Progenitor cell of endocrine pancreas (in vitro differentiated cells): Measurements from ENCODE around the gene ZYG11B. TPM values are rescaled to one million over a fixed set of nuclear protein-coding genes. Genes with fewer than 3 reads are reported as not detected.

Source experiments
- DNase-seq: peaks from one replicate; pipeline ENCODE4 v3.0.0; 2021; ENCODE audit warnings: low spot score; ENCODE audit not compliant: unreplicated experiment
- H3K27ac Mint-ChIP-seq: 2 replicates; pipeline ENCODE4 v1.8.0; 2021; ENCODE audit warnings: mild to moderate bottlenecking, moderate library complexity, mixed read lengths
- H3K27me3 Mint-ChIP-seq: 2 replicates; pipeline ENCODE4 v1.8.0; 2021; ENCODE audit warnings: mixed read lengths
- H3K36me3 Mint-ChIP-seq: 2 replicates; pipeline ENCODE4 v1.8.0; 2022; ENCODE audit warnings: mixed read lengths; ENCODE audit not compliant: insufficient read depth
- H3K4me1 Mint-ChIP-seq: 2 replicates; pipeline ENCODE4 v1.8.0; 2021; ENCODE audit warnings: low read depth, mixed read lengths
- H3K4me3 Mint-ChIP-seq: 2 replicates; pipeline ENCODE4 v1.8.0; 2021; ENCODE audit warnings: low read depth, mild to moderate bottlenecking, moderate library complexity, mixed read lengths
- H3K9me3 Mint-ChIP-seq: 2 replicates; pipeline ENCODE4 v1.8.0; 2021; ENCODE audit warnings: low read depth, mixed read lengths
- total RNA-seq: library from RNA; stranded (reverse); gene quantifications from 2 replicates; pipeline ENCODE4 v1.2.1, GENCODE V29; 2021
- TF ChIP-seq, protein P1 (sequence below): fragments of 200-600 bp; sonication (generic); IDR thresholded peaks from one replicate; pipeline ENCODE4 v1.5.0; 2021; ENCODE audit warnings: antibody characterized with exemption, mild to moderate bottlenecking; ENCODE audit not compliant: unreplicated experiment

The ZYG11B gene
- total RNA-seq, 1 donor from 2014 or later: 31.5 TPM

- Mint-ChIP-seq H3K9me3 (no peaks in the 10 kb centered on the region), H3K4me1 (no peaks in the 10 kb centered on the region), H3K27ac (no peak overlapping the region), H3K36me3 (no peaks in the 10 kb centered on the region), H3K27me3 (peaks cover 1% of the 10 kb centered on the region), H3K4me3 (no peak overlapping the region)
- TF ChIP-seq, protein P1, sequence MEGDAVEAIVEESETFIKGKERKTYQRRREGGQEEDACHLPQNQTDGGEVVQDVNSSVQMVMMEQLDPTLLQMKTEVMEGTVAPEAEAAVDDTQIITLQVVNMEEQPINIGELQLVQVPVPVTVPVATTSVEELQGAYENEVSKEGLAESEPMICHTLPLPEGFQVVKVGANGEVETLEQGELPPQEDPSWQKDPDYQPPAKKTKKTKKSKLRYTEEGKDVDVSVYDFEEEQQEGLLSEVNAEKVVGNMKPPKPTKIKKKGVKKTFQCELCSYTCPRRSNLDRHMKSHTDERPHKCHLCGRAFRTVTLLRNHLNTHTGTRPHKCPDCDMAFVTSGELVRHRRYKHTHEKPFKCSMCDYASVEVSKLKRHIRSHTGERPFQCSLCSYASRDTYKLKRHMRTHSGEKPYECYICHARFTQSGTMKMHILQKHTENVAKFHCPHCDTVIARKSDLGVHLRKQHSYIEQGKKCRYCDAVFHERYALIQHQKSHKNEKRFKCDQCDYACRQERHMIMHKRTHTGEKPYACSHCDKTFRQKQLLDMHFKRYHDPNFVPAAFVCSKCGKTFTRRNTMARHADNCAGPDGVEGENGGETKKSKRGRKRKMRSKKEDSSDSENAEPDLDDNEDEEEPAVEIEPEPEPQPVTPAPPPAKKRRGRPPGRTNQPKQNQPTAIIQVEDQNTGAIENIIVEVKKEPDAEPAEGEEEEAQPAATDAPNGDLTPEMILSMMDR: no peak
- DNase-seq: no peak
These were observed 124.7 kb downstream of the ZYG11B start for GRCh38 chr1:52850951-52851350.

- Mint-ChIP-seq H3K36me3 (no peaks in the 10 kb centered on the region), H3K4me3 (no peak overlapping the region), H3K27ac (no peak overlapping the region), H3K4me1 (no peaks in the 10 kb centered on the region), H3K9me3 (no peaks in the 10 kb centered on the region), H3K27me3 (no peaks in the 10 kb centered on the region)
- TF ChIP-seq, protein P1: no peak
- DNase-seq: no peak
These were observed 126.6 kb downstream of the ZYG11B start for GRCh38 chr1:52852854-52853253.

DNA sequence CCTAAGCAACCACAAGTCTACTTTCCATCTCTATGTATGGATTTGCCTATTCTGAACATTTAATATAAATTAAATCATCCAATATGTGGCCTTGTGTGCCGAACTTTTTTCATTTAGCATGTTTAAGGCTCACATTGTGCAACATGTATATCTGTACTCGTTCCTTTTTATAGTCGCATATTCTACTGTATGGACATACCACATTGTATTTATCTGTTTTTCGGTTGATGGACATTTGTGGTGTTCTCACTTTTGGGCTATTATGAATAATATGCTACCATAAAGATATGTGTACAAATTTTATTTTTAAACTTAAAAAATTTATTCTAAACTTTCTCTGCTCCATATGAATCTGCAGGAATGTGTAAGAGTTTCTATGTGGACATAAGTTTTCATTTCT, 129.3 kb downstream of the ZYG11B start:
- no peaks in the 10 kb centered on the region for H3K36me3 Mint-ChIP-seq
- H3K4me1 Mint-ChIP-seq: no peaks in the 10 kb centered on the region
- H3K27me3 Mint-ChIP-seq: no peaks in the 10 kb centered on the region
- no peak overlapping the region for H3K27ac Mint-ChIP-seq
- no peak overlapping the region for H3K4me3 Mint-ChIP-seq
- no peaks in the 10 kb centered on the region for H3K9me3 Mint-ChIP-seq
- DNase-seq: no peak
- TF ChIP-seq, protein P1: no peak

DNA sequence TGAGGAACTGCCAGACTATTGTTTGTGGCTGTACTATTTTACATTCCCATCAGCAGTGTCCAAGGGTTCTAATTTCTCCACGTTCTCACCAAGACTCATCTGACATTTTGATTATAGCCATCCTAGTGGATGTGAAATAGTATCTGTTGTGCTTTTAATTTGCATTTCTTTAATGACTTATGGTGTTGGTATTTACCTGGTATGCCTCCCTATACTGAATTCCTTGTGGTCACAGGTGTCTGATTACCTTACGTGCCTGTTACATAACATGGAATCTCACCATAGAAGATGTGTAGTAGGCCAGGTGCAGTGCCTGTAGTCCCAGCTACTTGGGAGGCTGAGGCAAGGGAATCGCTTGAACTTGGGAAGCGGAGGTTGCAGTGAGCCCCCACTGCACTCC, 129.8 kb downstream of the ZYG11B start:
- Mint-ChIP-seq H3K4me1 (no peaks in the 10 kb centered on the region), H3K9me3 (no peaks in the 10 kb centered on the region), H3K27ac (no peak overlapping the region), H3K4me3 (no peak overlapping the region), H3K27me3 (no peaks in the 10 kb centered on the region), H3K36me3 (no peaks in the 10 kb centered on the region)
- no peak for DNase-seq
- TF ChIP-seq, protein P1: no peak

DNA sequence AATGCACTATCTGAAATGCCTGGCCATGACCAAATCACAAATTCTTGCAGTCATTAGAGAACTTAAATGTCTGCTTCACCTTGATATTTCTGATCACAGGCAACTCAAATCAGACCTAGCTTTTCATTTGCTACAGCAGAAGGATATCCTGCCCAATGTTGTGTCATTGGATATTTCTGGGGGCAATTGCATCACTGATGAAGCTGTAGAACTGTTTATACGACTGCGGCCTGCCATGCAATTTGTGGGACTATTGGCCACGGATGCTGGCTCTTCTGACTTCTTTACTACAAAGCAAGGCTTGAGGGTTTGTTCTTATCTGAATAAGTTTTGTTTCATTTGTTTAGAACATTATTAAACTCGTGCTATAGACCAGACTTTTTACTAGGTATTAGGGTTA, 131.2 kb downstream of the ZYG11B start:
- Mint-ChIP-seq H3K4me1 (no peaks in the 10 kb centered on the region), H3K27me3 (no peaks in the 10 kb centered on the region), H3K9me3 (no peaks in the 10 kb centered on the region), H3K27ac (no peak overlapping the region), H3K4me3 (no peak overlapping the region), H3K36me3 (no peaks in the 10 kb centered on the region)
- no peak for DNase-seq
- TF ChIP-seq, protein P1: no peak
